Measurements from ENCODE around the gene DENND1A. TPM values are rescaled to one million over a fixed set of nuclear protein-coding genes. Genes with fewer than 3 reads are reported as not detected.

Gene DENND1A
- total RNA-seq, 4 donors from 2014 or later, result 37.1 to 55.3 (median 50.0) TPM

GRCh38 chr9:123389698-123390097 lies 540.2 kb downstream of the DENND1A start:
- no peak for DNase-seq
- H3K4me3 ChIP-seq, result no peak overlapping the region
- TF ChIP-seq, protein P1, sequence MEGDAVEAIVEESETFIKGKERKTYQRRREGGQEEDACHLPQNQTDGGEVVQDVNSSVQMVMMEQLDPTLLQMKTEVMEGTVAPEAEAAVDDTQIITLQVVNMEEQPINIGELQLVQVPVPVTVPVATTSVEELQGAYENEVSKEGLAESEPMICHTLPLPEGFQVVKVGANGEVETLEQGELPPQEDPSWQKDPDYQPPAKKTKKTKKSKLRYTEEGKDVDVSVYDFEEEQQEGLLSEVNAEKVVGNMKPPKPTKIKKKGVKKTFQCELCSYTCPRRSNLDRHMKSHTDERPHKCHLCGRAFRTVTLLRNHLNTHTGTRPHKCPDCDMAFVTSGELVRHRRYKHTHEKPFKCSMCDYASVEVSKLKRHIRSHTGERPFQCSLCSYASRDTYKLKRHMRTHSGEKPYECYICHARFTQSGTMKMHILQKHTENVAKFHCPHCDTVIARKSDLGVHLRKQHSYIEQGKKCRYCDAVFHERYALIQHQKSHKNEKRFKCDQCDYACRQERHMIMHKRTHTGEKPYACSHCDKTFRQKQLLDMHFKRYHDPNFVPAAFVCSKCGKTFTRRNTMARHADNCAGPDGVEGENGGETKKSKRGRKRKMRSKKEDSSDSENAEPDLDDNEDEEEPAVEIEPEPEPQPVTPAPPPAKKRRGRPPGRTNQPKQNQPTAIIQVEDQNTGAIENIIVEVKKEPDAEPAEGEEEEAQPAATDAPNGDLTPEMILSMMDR (IDR thresholded peaks at IDR 0.05), result no peak
- no peak for TF ChIP-seq POLR2A (IDR thresholded peaks at IDR 0.05)
- H3K36me3 ChIP-seq, result no peaks in the 10 kb centered on the region
- no peaks in the 10 kb centered on the region for H3K9me3 ChIP-seq
- H3K27ac ChIP-seq, result no peak overlapping the region
- no peaks in the 10 kb centered on the region for H3K27me3 ChIP-seq
- no peaks in the 10 kb centered on the region for H3K4me1 ChIP-seq

DNA sequence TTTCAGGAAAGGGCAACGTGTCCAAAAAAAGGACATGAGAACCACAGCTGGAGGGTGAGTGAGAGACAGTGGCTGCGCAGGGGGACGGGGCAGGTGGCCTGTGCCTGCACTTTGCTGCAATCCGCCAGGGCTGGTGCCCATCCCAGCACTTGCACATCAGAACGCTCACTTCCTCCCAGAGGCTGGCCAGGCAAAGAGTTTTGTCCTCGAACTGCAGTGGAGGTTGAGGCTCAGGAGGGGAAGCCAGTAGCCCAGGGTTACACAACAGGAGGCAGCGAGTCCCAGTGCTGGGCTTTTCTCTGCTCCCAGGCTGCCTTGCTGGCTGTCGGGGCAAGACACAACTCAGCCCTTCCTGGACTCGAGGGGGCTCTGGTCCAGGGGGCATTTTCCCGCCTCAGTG lies 540.9 kb downstream of the DENND1A start:
- no peak for TF ChIP-seq POLR2A (IDR thresholded peaks at IDR 0.05)
- TF ChIP-seq, protein P1 (IDR thresholded peaks at IDR 0.05), result no peak
- Histone ChIP-seq H3K36me3 (no peaks in the 10 kb centered on the region), H3K27me3 (no peaks in the 10 kb centered on the region), H3K4me3 (no peak overlapping the region), H3K9me3 (no peaks in the 10 kb centered on the region), H3K4me1 (no peaks in the 10 kb centered on the region), H3K27ac (no peak overlapping the region)
- no peak for DNase-seq

DNA sequence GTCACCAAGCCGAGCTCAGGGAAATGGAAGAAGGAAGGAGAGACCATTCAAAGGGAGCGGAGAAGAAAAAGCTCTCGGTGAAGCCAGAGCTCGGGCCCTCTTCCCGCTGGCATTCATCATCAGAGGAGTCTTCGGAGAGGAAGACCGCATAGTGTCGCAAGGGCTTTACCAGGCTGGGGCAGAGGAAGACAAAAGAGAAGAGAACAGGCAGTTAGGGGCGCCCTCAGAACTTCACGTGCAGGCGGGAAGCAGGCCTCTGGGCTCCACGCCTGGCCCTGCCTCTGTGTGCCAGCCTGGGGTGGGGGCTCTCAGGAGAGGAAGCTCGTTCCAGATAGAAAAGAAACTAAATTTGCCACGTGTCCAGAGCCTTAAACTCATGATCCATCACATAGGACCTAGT lies 542.2 kb downstream of the DENND1A start:
- no peak overlapping the region for H3K4me3 ChIP-seq

GRCh38 chr9:123383512-123384170 lies 546.3 kb downstream of the DENND1A start:
- H3K9me3 ChIP-seq, result no peaks in the 10 kb centered on the region
- TF ChIP-seq, protein P1 (IDR thresholded peaks at IDR 0.05), result no peak
- no peak for TF ChIP-seq POLR2A (IDR thresholded peaks at IDR 0.05)
- no peaks in the 10 kb centered on the region for H3K27me3 ChIP-seq
- no peaks in the 10 kb centered on the region for H3K4me1 ChIP-seq
- H3K36me3 ChIP-seq, result peaks cover 0 to 26% (median 0%) of the 10 kb centered on the region in 3 donors
- no peak overlapping the region for H3K27ac ChIP-seq
- DNase-seq, result no peak
- H3K4me3 ChIP-seq, result no peak overlapping the region

More for the DNA sequence above, 542.2 kb downstream of the DENND1A start:
- no peak for DNase-seq
- Histone ChIP-seq H3K4me1 (no peaks in the 10 kb centered on the region), H3K9me3 (no peaks in the 10 kb centered on the region), H3K27me3 (no peaks in the 10 kb centered on the region), H3K27ac (no peak overlapping the region), H3K36me3 (peaks cover 0 to 9% (median 0%) of the 10 kb centered on the region in 3 donors)
- no peak for TF ChIP-seq POLR2A (IDR thresholded peaks at IDR 0.05)
- TF ChIP-seq, protein P1 (IDR thresholded peaks at IDR 0.05), result no peak

GRCh38 chr9:123382653-123383511 lies 547.0 kb downstream of the DENND1A start:
- H3K9me3 ChIP-seq, result no peaks in the 10 kb centered on the region
- peaks cover 0 to 26% (median 0%) of the 10 kb centered on the region in 3 donors for H3K36me3 ChIP-seq
- H3K4me3 ChIP-seq, result no peak overlapping the region
- DNase-seq, result no peak
- H3K27ac ChIP-seq, result no peak overlapping the region
- TF ChIP-seq POLR2A (IDR thresholded peaks at IDR 0.05), result no peak
- TF ChIP-seq, protein P1 (IDR thresholded peaks at IDR 0.05), result no peak
- peaks cover 0 to 4% (median 0%) of the 10 kb centered on the region in 4 donors for H3K4me1 ChIP-seq
- no peaks in the 10 kb centered on the region for H3K27me3 ChIP-seq
